22Rv1 (cell line): Measurements from ENCODE around the gene LRRC36.
"Not testable (repeated sequence)": the region's sequence is repeated elsewhere in the genome, so short reads cannot be mapped to it uniquely, and the experiment has no call there.

Source experiments
- H3K27ac ChIP-seq: fragments of 450-650 bp; 2 replicates; pipeline ENCODE4 v1.5.1; 2017
- ZFX ChIP-seq: fragments of 450-650 bp; IDR thresholded peaks from 2 replicates; pipeline ENCODE4 v1.6.1; 2017; ENCODE audit warnings: antibody characterized with exemption, borderline replicate concordance
- TF ChIP-seq, protein P1 (sequence below): fragments of 450-650 bp; IDR thresholded peaks from 2 replicates; pipeline ENCODE4 v1.5.1; 2017; ENCODE audit warnings: mild to moderate bottlenecking

The LRRC36 gene

DNA sequence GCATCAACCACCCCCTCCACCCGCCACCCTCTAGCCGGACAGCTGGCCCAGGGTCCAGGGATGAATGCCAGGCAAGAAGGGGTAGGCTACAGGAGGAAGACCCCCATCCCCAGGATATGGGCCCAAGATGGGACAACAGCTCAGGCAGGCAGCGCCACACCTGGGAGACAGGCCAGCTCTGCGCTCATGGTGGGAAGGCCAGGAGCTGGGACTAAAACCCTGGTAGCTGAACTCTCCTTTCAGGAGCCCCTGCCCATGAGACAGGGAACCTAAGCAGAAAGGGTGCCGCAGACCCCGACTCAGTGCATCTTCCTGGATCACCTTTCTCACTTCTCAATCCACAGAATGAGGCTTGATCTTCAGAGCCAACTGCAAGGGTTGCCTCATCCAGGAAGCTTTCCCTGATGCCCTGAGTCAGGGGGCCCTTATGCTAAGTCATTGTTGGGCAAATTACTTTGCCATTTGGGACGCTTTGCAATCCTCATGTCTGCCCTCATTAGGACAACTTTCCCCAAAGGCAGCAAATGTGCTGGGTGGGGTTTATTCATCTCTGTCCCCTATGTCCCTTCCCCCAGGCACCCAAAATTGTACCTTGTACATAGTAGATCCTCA is 80.7 kb downstream of the LRRC36 start:
- no peak overlapping the region for H3K27ac ChIP-seq
- TF ChIP-seq, protein P1, sequence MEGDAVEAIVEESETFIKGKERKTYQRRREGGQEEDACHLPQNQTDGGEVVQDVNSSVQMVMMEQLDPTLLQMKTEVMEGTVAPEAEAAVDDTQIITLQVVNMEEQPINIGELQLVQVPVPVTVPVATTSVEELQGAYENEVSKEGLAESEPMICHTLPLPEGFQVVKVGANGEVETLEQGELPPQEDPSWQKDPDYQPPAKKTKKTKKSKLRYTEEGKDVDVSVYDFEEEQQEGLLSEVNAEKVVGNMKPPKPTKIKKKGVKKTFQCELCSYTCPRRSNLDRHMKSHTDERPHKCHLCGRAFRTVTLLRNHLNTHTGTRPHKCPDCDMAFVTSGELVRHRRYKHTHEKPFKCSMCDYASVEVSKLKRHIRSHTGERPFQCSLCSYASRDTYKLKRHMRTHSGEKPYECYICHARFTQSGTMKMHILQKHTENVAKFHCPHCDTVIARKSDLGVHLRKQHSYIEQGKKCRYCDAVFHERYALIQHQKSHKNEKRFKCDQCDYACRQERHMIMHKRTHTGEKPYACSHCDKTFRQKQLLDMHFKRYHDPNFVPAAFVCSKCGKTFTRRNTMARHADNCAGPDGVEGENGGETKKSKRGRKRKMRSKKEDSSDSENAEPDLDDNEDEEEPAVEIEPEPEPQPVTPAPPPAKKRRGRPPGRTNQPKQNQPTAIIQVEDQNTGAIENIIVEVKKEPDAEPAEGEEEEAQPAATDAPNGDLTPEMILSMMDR: no peak
- no peak for TF ChIP-seq ZFX

DNA sequence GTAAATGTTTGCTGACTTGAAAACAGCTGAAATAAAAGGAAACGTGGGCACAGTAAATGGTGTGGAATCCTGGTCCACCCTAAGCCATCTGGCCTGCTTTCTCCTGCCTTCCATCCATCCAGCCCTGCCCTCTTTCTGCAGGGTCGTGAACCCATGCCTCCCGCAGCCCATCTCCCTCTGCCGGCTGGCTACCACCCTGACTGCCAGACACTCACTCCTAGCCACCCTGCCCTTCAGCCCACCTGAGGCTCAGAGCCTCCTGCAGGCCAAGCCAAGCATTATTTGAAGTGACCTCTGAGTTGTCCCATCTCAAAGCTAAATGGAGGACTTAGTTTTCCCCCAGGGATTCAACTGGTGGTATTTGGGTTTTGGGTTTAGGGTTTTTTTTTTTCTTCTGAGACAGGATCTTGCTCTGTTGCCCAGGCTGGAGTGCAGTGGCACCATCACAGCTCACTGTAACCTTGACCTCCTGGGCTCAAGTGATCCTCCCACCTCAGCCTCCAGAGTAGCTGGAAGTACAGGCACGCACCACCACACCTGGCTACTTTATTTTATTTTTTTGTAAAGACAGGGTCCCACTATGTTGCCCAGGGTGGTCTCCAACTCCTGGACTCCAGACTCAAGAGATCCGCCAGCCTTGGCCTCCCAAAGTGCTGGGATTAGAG is 81.3 kb downstream of the LRRC36 start:
- H3K27ac ChIP-seq: no peak overlapping the region
- TF ChIP-seq ZFX: no peak
- TF ChIP-seq, protein P1: no peak; the same call in 1 of the 2 replicates

DNA sequence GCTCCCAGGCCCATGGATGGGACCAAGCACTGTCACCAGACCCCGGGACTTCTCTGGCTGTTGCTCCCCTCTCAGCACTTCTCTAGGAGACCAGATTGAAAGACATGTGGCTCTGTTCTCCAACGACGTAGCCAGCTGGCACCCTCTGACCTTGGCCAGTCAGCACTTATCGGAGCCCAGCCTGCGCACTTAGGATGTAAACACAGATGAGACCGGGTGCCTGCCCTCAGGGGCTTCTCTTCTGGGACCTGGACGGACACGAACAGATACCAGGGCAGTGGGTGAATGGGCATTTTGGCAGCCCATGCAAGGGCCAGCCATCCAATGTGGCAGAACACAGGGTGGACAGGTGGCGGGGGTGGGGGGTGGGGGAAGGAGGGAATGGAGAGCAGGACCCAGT is 83.0 kb downstream of the LRRC36 start:
- no peak overlapping the region for H3K27ac ChIP-seq
- TF ChIP-seq, protein P1: no peak
- no peak for TF ChIP-seq ZFX

DNA sequence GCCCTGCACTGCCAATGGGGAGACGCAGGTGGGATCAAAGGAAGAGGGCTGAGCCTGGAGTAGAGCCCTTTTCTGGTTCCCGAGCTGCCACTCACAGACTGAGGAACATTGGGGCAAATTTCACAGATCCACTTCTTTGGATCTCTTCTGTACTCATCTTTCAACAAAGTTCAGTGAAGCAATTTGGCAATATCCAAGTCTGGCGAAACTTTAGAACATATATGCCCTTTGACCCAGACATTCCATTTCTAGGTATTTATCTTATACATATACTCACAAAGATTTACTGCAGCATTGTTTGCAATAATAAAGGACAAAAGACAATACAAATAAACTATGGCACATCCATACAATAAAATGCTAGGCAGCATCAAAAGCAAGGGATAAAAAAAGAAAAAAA is 84.7 kb downstream of the LRRC36 start:
- TF ChIP-seq ZFX: no peak
- TF ChIP-seq, protein P1: no peak
- no peak overlapping the region for H3K27ac ChIP-seq

DNA sequence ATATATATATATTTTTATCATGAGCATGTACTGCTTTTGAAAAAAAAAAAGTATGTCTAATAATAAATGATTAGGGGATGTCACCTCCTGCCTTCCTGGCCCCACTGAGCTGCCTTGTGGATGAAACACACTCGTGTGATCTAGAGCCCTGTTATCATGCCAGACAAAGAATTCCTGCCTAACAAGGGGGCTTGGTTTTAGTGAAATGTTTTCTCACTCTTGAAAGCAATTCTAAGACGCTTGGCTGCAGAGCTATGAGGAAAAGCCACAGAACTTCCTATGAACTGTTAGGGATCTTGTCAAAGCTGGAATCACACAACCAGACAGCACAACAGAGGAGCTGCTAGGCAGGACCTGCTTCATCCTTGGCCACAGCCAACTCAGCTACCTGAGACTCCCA is 85.7 kb downstream of the LRRC36 start:
- H3K27ac ChIP-seq: no peak overlapping the region
- TF ChIP-seq, protein P1: no peak
- no peak for TF ChIP-seq ZFX

DNA sequence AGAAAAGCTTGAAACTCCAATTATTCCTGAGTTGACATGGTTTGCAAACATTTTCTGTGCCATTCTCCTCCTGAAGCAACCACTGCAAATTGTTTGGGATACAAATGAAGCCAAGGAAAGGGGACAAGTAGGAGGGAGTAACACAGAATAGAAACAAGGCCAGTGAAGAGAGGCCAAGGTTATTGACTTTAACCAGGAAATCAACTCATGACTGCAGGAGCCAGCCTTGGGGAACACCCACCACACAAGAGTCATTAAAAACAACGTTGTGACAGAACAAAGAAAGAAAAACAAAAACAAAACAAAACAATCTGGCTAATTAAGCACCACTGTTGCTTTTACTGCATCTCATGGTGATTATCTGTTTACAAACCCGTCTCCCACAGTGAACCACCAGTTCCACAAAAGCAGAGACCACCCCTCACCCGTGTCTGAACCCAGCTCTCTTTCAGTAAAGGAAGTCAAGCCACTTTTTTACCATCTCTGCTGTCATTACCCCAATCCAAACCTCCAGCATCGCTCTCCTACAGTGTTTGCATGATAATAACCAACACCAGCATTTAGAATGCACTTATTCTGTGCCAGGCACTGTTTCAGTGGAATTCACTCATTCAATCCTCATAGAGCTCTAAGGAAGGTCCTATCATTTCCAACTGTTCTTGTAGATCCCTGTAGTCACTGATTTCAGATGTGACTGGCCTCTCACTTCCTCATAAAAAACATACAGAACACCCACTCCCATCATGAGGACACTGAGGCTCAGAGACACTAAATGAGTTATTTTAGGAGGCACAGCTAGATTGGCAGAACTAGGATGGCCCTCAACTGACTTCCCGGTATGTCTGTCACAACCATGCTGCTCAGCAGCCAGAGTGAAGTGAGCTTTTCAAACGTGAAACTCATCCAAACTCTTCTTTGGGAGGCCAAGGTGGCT is 87.6 kb downstream of the LRRC36 start:
- no peak for TF ChIP-seq ZFX
- TF ChIP-seq, protein P1: no peak
- H3K27ac ChIP-seq: no peak overlapping the region

DNA sequence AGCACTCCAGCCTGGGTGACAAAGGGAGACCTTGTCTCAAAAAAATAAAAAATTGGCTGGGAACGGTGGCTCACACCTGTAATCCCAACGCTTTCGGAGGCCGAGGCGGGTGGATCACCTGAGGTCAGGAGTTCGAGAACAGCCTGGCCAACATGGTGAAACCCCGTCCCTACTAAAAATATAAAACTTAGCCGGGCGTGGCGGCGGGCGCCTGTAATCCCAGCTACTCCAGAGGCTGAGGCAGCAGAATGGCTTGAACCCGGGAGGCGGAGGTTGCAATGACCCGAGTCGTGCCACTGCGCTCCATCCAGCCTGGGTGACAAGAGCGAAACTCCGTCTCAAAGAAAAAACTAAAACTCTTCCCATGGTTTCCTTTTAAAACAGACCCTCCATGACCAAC is 88.8 kb downstream of the LRRC36 start:
- H3K27ac ChIP-seq: not testable (repeated sequence)
